Erythroblast (primary cell): ENCODE measurements around the gene BNIP2.

ENCODE experiments used
- GATA1 ChIP-seq: IDR thresholded peaks from 2 replicates; pipeline ENCODE4 v1.6.1; 2011; ENCODE audit warnings: low read depth, mild to moderate bottlenecking, control low read depth, low read length, moderate library complexity
- POLR2A ChIP-seq: IDR thresholded peaks from 2 replicates; pipeline ENCODE4 v1.6.1; 2011; ENCODE audit warnings: mild to moderate bottlenecking, low read length

DNA sequence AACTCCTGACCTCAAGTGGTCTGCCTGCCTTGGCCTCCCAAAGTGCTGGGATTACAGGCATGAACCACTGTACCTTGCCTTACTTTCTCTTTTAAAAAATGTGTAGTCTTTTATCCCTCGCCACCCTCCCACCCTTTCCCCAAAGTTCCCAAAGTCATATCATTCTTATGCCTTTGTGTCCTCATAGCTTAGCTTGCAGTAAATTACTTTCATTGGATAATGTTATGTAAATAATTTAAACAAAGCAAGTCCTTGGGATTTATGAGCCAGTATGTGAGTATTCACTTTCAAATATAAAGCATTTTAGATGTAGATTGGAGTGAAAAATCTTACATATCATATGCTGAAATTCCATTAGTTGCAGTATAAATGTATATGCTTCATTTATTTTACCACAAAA, 42.8 kb downstream of the BNIP2 start:
- no peak for TF ChIP-seq POLR2A
- TF ChIP-seq GATA1 = no peak
